GM12878 (cell line): ENCODE results near the gene ITCH. TPM values are rescaled to one million over a fixed set of nuclear protein-coding genes. Genes with fewer than 3 reads are reported as not detected.

ENCODE experiments used
- ATAC-seq: fragments of 200-7000 bp; cut with Tn5 transposase; 3 replicates; pipeline ENCODE4 v1.9.1; 2020; ENCODE audit warnings: mild to moderate bottlenecking, moderate library complexity
- BruUV-seq: library from RNA; stranded (reverse); fragments of 400-500 nt; replicated peaks from 2 replicates; lab custom pipeline; 2021; lab: Mats Ljungman, UMichigan
- CTCF ChIA-PET: fragments of 300-600 bp; sonication (Branson Sonifier 250); formaldehyde crosslinking; extraction: SDS; loops from one replicate; lab custom pipeline; 2021; ENCODE audit warnings: inconsistent platforms; lab: Yijun Ruan, JAX
- POLR2A ChIA-PET: fragments of 350-600 bp; formaldehyde crosslinking; extraction: SDS; loops from one replicate; lab custom pipeline; 2021; ENCODE audit warnings: inconsistent platforms; lab: Charles Lee
- RAD21 ChIA-PET: fragments of 300-600 bp; sonication (Branson Sonifier 250); formaldehyde crosslinking; loops from one replicate; lab custom pipeline; 2023; ENCODE audit warnings: antibody characterized with exemption; ENCODE audit not compliant: unreplicated experiment; lab: Charles Lee
- SMC1A ChIA-PET: fragments of 300-600 bp; sonication (Branson Sonifier 250); formaldehyde crosslinking; loops from one replicate; lab custom pipeline; 2023; ENCODE audit not compliant: unreplicated experiment, uncharacterized antibody; lab: Charles Lee
- DNase-seq: peaks from one replicate; pipeline ENCODE4 v3.0.0-alpha.2; 2011; ENCODE audit warnings: low read depth, low spot score
- FAIRE-seq: peaks from 3 replicates; lab custom pipeline; 2011; peaks lifted over from hg19 to GRCh38; lab: Jason Lieb, UNC
- H2AFZ ChIP-seq: 2 replicates; pipeline ENCODE4 v1.6.0; 2011; ENCODE audit warnings: low read depth, low read length, control low read depth; ENCODE audit not compliant: control insufficient read depth
- H3K27ac ChIP-seq: 2 replicates; pipeline ENCODE4 v1.5.1; 2011; ENCODE audit warnings: control low read depth; ENCODE audit not compliant: control insufficient read depth, insufficient read depth
- H3K27me3 ChIP-seq, 2 experiments: replicated peaks in 1 of 2; 2 replicates each; pipeline versions ENCODE4 v1.6.0 to v1.6.1; 2011; ENCODE audit warnings: low read length in 1 of 2; ENCODE audit not compliant: control insufficient read depth in 2 of 2, insufficient read depth in 2 of 2
- H3K36me3 ChIP-seq, 2 experiments: 2 replicates each; pipeline ENCODE4 v1.5.1; 2011; ENCODE audit warnings: low read length in 1 of 2; ENCODE audit not compliant: control insufficient read depth in 2 of 2, insufficient read depth in 2 of 2
- H3K4me1 ChIP-seq: 2 replicates; pipeline ENCODE4 v1.6.1; 2011; ENCODE audit warnings: mild to moderate bottlenecking, low read length, moderate library complexity, mixed read lengths; ENCODE audit not compliant: control insufficient read depth, insufficient read depth
- H3K4me2 ChIP-seq: 2 replicates; pipeline ENCODE4 v1.6.0; 2011; ENCODE audit warnings: control low read depth; ENCODE audit not compliant: control insufficient read depth, insufficient read depth
- H3K4me3 ChIP-seq: fragments of 200-600 bp; sonication (generic); 2 replicates; pipeline ENCODE4 v1.5.1; 2016
- H3K79me2 ChIP-seq: 2 replicates; pipeline ENCODE4 v1.6.0; 2011; ENCODE audit warnings: low read length; ENCODE audit not compliant: control insufficient read depth, insufficient read depth
- H3K9ac ChIP-seq: 2 replicates; pipeline ENCODE4 v1.8.0; 2011; ENCODE audit warnings: low read length, control low read depth, mixed read lengths; ENCODE audit not compliant: control insufficient read depth, insufficient read depth
- H3K9me3 ChIP-seq: replicated peaks from 3 replicates; pipeline ENCODE4 v1.5.1; 2011; ENCODE audit warnings: mild to moderate bottlenecking, low read length; ENCODE audit not compliant: control insufficient read depth, insufficient read depth
- H4K20me1 ChIP-seq: 2 replicates; pipeline ENCODE4 v1.6.0; 2011; ENCODE audit not compliant: control insufficient read depth, insufficient read depth
- CHD1 ChIP-seq: IDR thresholded peaks from 2 replicates; pipeline ENCODE4 v1.6.1; 2012; ENCODE audit warnings: low read depth, low read length, improper control_type of control experiment
- CUX1 ChIP-seq: IDR thresholded peaks from 2 replicates; pipeline ENCODE4 v1.6.1; 2012; ENCODE audit warnings: improper control_type of control experiment, low read depth, low read length; ENCODE audit not compliant: insufficient replicate concordance
- ESRRA ChIP-seq: IDR thresholded peaks from 2 replicates; pipeline ENCODE4 v1.6.1; 2012; ENCODE audit warnings: mild to moderate bottlenecking, low read length, improper control_type of control experiment
- HSF1 ChIP-seq: fragments of 150-350 bp; IDR thresholded peaks from 2 replicates; pipeline ENCODE4 v1.6.1; 2014; ENCODE audit warnings: mild to moderate bottlenecking, low read depth, low read length
- KDM1A ChIP-seq: fragments of 200-600 bp; sonication (generic); IDR thresholded peaks from 2 replicates; pipeline ENCODE4 v1.6.1; 2016; ENCODE audit warnings: borderline replicate concordance
- MXI1 ChIP-seq: fragments of 150-350 bp; IDR thresholded peaks from 2 replicates; pipeline ENCODE4 v1.6.1; 2011; ENCODE audit warnings: low read depth, mild to moderate bottlenecking, inconsistent platforms, low read length, improper control_type of control experiment
- NFYA ChIP-seq: IDR thresholded peaks from 2 replicates; pipeline ENCODE4 v1.6.1; 2011; ENCODE audit warnings: low read depth, mild to moderate bottlenecking, low read length, improper control_type of control experiment, borderline replicate concordance
- PAX5 ChIP-seq: IDR thresholded peaks from 2 replicates; pipeline ENCODE4 v1.6.1; 2011; ENCODE audit warnings: low read depth, low read length, borderline replicate concordance
- RAD21 ChIP-seq: IDR thresholded peaks from 2 replicates; pipeline ENCODE4 v1.6.1; 2011; ENCODE audit warnings: mild to moderate bottlenecking, low read depth, low read length, moderate library complexity; ENCODE audit not compliant: insufficient read depth
- TARDBP ChIP-seq: IDR thresholded peaks from 2 replicates; pipeline ENCODE4 v1.6.1; 2016; ENCODE audit warnings: borderline replicate concordance
- ZBED1 ChIP-seq: IDR thresholded peaks from 2 replicates; pipeline ENCODE4 v1.6.1; 2016; ENCODE audit warnings: borderline replicate concordance
- ZNF24 ChIP-seq: fragments of 450-650 bp; IDR thresholded peaks from 2 replicates; pipeline ENCODE4 v1.6.1; 2017; ENCODE audit warnings: antibody characterized with exemption, mild to moderate bottlenecking
- WGBS: methylation state at CpG from one replicate; pipeline ENCODE4 v1.1.6; 2016; ENCODE audit warnings: low lambda C conversion rate; ENCODE audit not compliant: insufficient replicate concordance, insufficient coverage; ENCODE audit errors: missing lambda C conversion rate; 5-methylcytosine and 5-hydroxymethylcytosine counted together
- in situ Hi-C: fragments of 300-500 bp; cut with MboI; formaldehyde crosslinking; loops from 9 replicates; pipeline ENCODE4 v1.14.3; 2018; ENCODE audit warnings: mixed read lengths
- intact Hi-C: fragments of 100-400 bp; cut with micrococcal nuclease; formaldehyde crosslinking; loops from one replicate; pipeline ENCODE4 v1.14.2; 2022; ENCODE audit not compliant: unreplicated experiment
- polyA plus RNA-seq, 11 experiments: library from polyadenylated mRNA; depleted of rRNA in 4 of 11; unstranded in 6 of 11; stranded (reverse) in 5 of 11; fragments of >200 nt; fragmentation: Nextera tagmentation in 4 of 11; fragmentation: Illumina TruSeq in 1 of 11; extraction: Ambion mirVana in 4 of 11; extraction: Trizol in 1 of 11; gene quantifications; 1 replicate in 1 of 11; 2 replicates in 10 of 11; pipeline versions ENCODE4 v1.2.1 to v1.2.3, GENCODE V29; 2011 to 2016; ENCODE audit warnings: inconsistent platforms in 2 of 11, missing spikeins in 2 of 11, low read depth in 1 of 11
- total RNA-seq, 4 experiments: library from RNA; depleted of rRNA in 3 of 4; stranded (reverse); fragments of >200 nt in 3 of 4; fragmentation: Illumina TruSeq in 1 of 4; extraction: Trizol in 1 of 4; gene quantifications; 2 replicates each; pipeline versions ENCODE4 v1.2.1 to v1.2.3, GENCODE V29; 2013 to 2021

The ITCH gene
- total and polyA plus RNA-seq, 10 of the 15 experiments (the other 5 are each of a cell fraction or from before 2014, with no cell fraction given) = 7.5 to 46.1 (median 21.5) TPM

GRCh38 chr20:34396408-34396807, 33.3 kb downstream of the ITCH start:
- Histone ChIP-seq H4K20me1 (no peaks in the 10 kb centered on the region), H3K79me2 (no peaks in the 10 kb centered on the region; the same call in none of the 2 replicates), H2AFZ (no peak overlapping the region), H3K4me3 (no peak overlapping the region), H3K4me1 (peaks cover 7% of the 10 kb centered on the region; the same call in 1 of the 2 replicates), H3K27ac (no peak overlapping the region), H3K27me3 (no peaks in the 10 kb centered on the region), H3K36me3 (peaks cover 0 to 14% of the 10 kb centered on the region in 2 experiments; a peak in 2 of 4 replicates), H3K9me3 (no peaks in the 10 kb centered on the region), H3K4me2 (no peak overlapping the region), H3K9ac (no peak overlapping the region)
- FAIRE-seq = no peak
- DNase-seq = no peak
- no peak for TF ChIP-seq CUX1
- no peak for TF ChIP-seq CHD1
- no peak for TF ChIP-seq RAD21
- no peak for TF ChIP-seq TARDBP
- TF ChIP-seq KDM1A = no peak
- TF ChIP-seq ESRRA = no peak
- no peak for TF ChIP-seq ZNF24
- no peak for TF ChIP-seq ZBED1
- TF ChIP-seq NFYA = no peak
- TF ChIP-seq MXI1 = no peak
- no peak for TF ChIP-seq PAX5
- TF ChIP-seq HSF1 = no peak
- ChIA-PET SMC1A (no interaction called here), CTCF (interaction anchor here (1.5 kb wide), 1 partner anchor 84 kb away, joined by 6 read pairs; no protein-coding TSS in a partner anchor), POLR2A (interaction anchor here (0.8 kb wide), 1 partner anchor 11 kb away, joined by 3 read pairs; no protein-coding TSS in a partner anchor), RAD21 (interaction anchor here (2.0 kb wide), 1 partner anchor 84 kb away, joined by 5 read pairs; no protein-coding TSS in a partner anchor)
- in situ Hi-C loops (no loop called here), intact Hi-C loops (no loop called here)
- 97% methylated on average over 5 of the region's 5 CpGs for WGBS
- no peak for ATAC-seq
- no TSS peak for BruUV-seq
